ENCODE data around the gene DSCAML1.

DSCAML1 gene

DNA sequence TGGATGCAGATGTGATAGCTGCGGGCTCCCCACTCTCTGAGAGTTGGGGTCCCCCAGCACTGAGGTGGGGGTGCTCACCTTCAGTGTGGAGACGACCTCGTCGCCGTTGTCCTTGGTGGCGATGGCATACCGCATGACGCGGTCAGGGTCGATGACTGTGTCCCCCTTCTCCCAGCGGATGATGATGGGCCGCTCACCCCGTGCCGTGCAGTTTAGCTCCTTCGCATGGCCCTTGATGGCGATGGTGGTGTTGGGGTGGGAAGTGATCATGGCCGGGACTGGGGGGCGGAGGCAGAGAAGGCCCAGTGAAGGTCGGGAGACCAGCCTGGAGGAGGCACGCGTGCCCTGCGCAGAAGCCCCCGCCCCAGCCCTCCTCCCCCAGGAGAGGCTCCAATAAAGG is 315.1 kb downstream of the DSCAML1 start:
- in situ Hi-C loops (cut with MboI; ENCODE audit: low sequenced_read_pairs): no loop called here

DNA sequence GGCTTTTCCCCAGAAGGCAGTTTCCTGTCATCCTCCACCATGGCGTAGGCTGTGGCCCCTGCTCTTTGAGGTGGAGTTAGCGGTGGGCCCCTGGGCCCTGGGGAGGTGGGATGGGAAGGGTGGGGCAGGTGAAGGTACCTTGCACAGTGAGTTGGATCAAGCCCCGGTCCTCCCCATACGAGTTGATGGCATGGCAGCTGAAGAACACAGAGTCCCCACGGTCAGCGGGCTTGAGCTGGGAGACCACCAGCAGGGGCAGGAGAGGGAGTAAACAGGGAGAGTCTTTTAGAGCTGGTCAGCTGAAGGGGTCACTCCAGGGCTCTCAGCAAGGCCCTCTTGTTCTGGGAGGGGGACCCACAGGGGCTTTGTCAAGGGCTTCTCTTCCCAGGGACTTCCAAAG is 316.0 kb downstream of the DSCAML1 start:
- in situ Hi-C loops (cut with MboI; ENCODE audit: low sequenced_read_pairs): no loop called here

DNA sequence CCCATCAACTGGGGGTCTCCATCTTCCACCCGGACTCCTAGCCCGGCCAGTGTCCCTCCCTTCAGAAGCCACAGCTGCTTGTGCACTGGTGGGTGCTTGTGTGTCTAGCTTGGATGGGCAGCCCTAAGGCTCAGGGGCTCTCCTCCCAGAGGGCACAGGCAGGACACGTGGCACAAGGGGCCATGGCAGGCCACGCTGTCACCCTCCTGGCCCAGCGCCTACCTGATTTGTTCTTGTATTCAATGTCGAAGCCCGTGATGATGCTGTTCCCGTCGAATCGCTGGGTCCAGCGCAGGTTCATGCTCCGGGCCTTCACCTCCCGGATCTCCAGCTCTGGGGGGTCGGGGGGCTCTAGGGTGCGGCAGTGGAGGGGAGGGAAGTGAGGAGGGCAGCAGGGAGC is 316.8 kb downstream of the DSCAML1 start:
- in situ Hi-C loops (cut with MboI; ENCODE audit: low sequenced_read_pairs): no loop called here

DNA sequence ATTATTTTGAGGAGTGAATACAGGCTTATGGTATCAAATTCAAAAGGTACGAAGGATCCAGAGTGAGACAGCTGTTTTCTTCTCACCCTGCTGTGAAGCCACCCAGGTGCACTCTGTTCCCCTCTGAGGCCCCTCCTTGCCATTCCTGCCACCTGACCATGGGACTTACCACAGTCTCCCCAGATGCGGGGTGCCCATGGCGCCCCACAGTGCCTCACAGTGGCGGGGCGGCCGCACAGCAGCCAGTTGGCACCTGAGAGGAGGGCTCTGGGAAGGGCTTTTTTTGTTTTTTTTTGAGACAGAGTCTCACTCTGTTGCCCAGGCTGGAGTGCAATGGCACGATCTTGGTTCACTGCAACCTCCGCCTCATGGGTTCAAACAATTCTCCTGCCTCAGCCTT is 317.6 kb downstream of the DSCAML1 start:
- in situ Hi-C loops (cut with MboI; ENCODE audit: low sequenced_read_pairs): no loop called here

GRCh38 chr11:117478926-117479325 is 318.1 kb downstream of the DSCAML1 start:
- in situ Hi-C loops (cut with MboI; ENCODE audit: low sequenced_read_pairs): no loop called here

GRCh38 chr11:117478126-117478860 is 318.7 kb downstream of the DSCAML1 start:
- in situ Hi-C loops (cut with MboI; ENCODE audit: low sequenced_read_pairs): no loop called here

DNA sequence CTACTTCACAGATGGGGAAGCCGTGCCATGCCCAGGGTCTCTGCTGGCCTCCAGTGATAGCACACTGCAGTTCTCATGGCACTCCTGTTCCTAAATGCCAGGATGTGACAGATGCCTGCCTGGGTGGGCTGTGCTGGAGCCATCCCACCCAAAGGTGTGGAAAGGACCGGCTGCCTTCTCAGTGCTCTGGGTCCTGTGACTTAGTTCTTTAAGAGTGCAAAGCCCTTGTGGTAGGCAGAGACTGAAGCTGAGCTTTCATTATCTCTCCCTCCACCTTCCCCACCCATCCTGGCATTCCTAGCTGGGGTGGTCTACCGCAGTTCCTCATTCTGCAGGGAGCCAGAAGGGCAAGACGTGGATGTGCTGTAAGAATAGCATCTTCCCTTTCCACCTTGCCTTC is 319.3 kb downstream of the DSCAML1 start:
- in situ Hi-C loops (cut with MboI; ENCODE audit: low sequenced_read_pairs): no loop called here

- in situ Hi-C loops (cut with MboI; ENCODE audit: low sequenced_read_pairs): no loop called here
Observed at GRCh38 chr11:117476531-117477142, 320.4 kb downstream of the DSCAML1 start.

DNA sequence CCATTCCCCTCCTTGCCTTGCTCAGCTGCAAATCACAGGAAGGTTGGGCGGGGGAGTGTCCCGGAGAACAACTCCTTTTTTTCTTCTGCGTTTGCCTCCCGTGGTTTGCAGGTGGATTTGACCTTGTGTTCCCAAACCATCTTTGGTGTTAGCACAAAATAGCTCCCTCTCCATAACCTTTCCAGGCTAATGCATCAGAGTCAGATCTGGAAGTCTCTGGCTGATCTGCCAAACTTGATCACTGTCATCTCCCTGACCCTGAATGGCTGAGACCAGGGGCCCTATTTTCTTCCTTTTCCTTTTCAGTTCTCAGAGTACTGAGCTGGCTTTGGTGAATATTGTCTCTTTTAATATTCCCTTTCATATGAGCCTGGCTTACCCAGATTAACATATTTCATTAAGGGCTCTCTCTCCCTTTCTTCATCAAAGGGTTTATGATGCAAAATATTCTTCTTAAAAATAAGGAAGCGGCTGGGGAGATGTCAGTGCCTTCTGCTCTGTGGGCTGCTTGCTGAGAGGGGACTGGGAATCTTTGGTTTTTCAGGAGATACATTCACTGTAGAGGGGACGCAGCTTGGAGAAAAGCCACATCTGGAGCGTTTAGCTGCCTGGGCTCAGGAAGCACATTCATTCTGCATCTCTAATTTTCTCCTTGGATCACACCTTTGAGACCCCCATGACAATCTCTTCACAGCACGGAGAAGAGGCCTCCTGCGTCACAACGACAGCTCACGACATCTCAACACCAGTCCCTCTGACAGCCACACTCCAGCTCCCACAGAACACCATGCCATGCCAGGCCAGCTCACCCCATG is 321.1 kb downstream of the DSCAML1 start:
- in situ Hi-C loops (cut with MboI; ENCODE audit: low sequenced_read_pairs): no loop called here

GRCh38 chr11:117473481-117474091 is 323.4 kb downstream of the DSCAML1 start:
- in situ Hi-C loops (cut with MboI; ENCODE audit: low sequenced_read_pairs): no loop called here

DNA sequence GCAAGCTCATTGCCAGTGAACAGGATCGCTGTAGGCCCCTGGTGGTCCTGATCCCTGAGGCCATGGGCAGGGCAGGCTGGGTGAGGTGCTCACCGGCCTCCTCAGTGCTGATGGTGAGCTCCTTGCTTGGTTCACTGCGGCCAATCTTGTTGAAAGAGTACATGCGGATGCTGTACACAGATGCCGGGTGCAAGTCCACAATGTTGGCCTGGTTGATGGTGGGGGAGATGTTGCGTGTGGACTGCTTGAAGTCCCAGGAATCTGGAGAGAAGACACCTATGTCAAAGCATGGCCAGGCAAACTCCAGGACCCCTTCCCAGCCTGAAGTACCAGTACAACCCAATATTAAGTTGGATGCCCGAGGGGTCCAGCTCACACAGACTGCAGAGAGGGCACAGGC is 325.2 kb downstream of the DSCAML1 start:
- in situ Hi-C loops (cut with MboI; ENCODE audit: low sequenced_read_pairs): no loop called here

- in situ Hi-C loops (cut with MboI; ENCODE audit: low sequenced_read_pairs): no loop called here
Observed at GRCh38 chr11:117470576-117470975, 326.4 kb downstream of the DSCAML1 start.

DNA sequence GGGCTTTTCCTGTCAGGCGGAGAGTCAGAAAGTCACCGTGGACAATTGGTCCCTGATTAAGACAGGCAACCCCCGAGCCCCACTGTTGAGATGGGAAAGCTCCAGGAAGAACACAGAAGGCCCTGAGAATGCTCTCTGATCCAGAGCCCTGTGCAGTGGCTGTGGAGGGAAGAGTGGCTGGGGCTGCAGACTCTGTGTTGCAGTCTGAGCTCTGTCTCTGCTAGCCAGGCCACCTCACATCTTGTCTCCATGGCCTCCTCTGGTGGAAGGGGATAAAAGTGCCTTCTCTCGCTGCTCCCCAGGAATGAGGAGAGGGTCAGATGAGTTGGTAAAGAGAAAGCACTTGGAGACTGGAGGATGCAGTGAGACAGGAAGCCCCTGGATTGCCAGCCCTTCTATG is 328.1 kb downstream of the DSCAML1 start:
- in situ Hi-C loops (cut with MboI; ENCODE audit: low sequenced_read_pairs): no loop called here

GRCh38 chr11:117467770-117468169 is 329.2 kb downstream of the DSCAML1 start:
- in situ Hi-C loops (cut with MboI; ENCODE audit: low sequenced_read_pairs): no loop called here

GRCh38 chr11:117466966-117467365 is 330.1 kb downstream of the DSCAML1 start:
- in situ Hi-C loops (cut with MboI; ENCODE audit: low sequenced_read_pairs): no loop called here

- in situ Hi-C loops (cut with MboI; ENCODE audit: low sequenced_read_pairs): no loop called here
Observed at GRCh38 chr11:117465236-117465997, 331.6 kb downstream of the DSCAML1 start.

DNA sequence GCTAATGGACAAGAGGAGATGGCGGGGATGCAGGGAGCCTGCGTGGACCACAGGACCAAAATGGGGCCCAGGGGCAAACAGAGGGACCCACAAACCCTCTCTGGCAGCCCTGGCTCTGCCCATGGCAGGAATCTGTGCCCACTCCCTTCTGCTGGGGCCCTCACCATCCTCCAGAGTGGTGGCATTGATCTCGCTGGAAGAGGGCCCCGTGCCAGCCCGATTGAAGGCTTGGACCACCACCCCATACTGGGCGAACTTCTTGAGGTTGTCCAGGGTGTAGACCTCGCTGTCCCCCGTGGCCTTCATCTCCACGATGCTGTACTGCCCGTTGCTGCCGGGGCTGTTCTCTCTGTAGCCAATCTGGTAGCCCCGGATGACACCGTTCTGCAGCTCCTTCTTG is 332.2 kb downstream of the DSCAML1 start:
- in situ Hi-C loops (cut with MboI; ENCODE audit: low sequenced_read_pairs): no loop called here

- in situ Hi-C loops (cut with MboI; ENCODE audit: low sequenced_read_pairs): no loop called here
Observed at GRCh38 chr11:117462864-117463247, 334.2 kb downstream of the DSCAML1 start.

- in situ Hi-C loops (cut with MboI; ENCODE audit: low sequenced_read_pairs): no loop called here
Observed at GRCh38 chr11:117462183-117462863, 334.7 kb downstream of the DSCAML1 start.

Measured in hTERT RPE-1 (cell line).